Stimulated activated CD4-positive, alpha-beta T cell treated with anti-CD3 and anti-CD28 coated beads, Interleukin-2, amount 100 ng/mL, for 4 hours (primary cell): ENCODE results near the gene CHCHD5.
"Not testable (repeated sequence)": the region's sequence is repeated elsewhere in the genome, so short reads cannot be mapped to it uniquely, and the experiment has no call there.

Experiments
- DNase-seq: peaks from one replicate; pipeline ENCODE4 v3.0.0-alpha.2; 2020; ENCODE audit warnings: low read depth

The CHCHD5 gene, protein sequence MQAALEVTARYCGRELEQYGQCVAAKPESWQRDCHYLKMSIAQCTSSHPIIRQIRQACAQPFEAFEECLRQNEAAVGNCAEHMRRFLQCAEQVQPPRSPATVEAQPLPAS

DNA sequence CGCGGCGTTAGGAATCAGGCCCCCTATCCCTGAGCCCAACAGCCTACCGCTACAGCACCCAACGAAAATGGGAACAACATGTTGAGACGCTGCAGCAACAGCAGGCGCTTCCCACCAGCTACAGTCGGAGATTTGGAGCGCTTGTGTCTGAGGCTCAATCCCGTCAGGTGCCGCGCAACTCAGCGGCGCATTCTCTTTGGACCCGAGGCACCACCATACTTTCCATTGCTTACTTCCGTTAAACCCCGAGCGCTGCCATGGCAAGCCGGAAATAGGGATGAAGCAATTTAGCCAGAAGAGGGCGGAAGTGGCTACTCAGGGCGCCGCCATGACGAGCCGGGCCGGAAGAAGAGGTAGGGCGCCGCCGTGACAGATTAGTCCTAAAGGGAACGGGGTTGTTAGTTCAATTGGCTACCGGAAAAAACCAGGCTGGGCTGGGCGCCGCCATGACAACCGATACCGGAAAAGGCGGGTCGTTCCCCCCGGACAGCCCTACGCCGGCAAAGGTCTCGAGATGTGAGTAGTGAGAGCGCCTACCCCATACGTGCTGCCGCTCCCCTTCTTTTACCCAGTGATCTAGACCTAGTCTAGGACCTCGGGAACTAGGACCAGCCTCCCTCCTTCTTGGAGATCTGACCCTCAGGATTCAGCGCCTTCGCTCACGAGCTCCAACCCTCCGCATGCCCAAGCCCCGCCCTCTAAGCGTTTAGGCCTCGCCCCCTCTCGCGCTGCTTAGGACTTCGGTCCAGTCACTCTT is at the start of gene CHCHD5:
CHCHD5 (plus strand) TSS at position 476 of the 757 bp plus-strand sequence; CDS start at position 515, 39 bp downstream.
- peak; percentile 84 for DNase-seq

DNA sequence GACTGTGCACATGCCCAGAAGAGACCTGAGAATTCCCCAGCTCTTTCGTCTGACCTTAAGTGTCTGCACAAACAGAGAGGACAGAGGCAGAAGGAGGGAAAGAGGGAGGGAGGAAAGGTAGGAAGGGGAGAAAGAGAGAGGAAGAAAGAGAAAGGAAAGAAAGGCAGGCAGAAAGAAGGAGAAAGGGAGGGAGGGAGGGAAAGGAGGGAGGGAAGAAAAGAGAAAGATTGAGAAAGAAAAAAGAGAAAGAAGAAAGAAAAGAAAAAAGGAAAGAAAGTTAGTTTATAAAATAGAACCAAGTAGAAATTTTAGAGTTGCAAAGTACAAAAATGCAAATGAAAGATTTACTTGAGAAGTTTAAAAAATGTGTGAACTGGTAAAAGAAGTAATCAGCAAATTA is 49.6 kb upstream of the CHCHD5 start:
- no peak for DNase-seq

DNA sequence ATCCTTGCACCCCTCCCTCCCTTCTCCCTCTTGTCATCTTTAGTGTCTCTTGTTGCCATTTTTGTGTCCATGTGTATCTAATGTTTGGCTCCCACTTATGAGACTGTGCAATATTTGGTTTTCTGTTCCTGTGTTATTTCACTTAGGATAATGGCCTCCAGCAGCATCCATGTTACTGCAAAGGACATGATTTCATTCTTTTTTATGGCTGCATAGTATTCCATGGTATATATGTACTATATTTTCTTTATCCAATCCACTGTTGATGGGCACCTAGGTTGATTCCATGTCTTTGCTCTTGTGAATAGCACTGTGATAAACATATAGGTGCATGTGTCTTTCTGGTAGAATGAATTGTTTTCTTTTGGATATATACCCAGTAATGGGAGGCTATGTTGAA is 47.7 kb upstream of the CHCHD5 start:
- DNase-seq: not testable (repeated sequence)

DNA sequence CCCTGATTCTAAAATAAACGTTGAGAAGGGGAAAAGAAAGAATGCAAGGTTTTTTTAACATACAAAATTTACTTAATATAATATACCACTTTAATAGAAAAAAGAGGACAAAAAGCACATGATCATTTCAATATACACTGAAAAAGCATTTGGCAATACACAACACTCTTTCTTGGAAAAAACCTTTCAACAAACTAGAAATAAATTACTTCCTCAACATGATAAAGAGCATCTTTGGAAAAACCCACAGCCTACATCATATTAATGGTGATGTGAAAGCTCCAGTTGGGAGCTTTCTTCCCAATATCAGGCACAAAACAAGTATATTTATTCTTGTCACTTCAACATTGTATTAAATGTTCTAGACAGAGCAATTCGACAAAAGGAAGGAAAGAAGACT is 45.1 kb upstream of the CHCHD5 start:
- no peak for DNase-seq

DNA sequence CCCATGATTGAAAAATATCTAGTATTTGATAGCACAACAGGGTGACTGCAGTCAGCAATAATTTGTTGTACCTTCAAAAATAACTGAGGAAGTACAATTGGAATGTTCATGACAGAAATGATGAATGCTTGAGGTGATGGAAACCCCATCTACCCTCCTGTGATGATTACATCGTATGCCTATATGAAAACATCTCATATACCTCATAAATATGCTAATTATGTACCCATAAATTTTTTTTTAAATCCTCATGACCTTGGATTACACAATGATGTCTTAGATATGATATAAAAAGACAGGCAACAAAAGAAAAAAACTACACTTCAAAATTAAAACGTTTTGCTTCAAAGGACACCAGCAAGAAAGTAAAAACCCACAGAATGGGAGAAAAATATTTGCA is 43.5 kb upstream of the CHCHD5 start:
- no peak for DNase-seq

DNA sequence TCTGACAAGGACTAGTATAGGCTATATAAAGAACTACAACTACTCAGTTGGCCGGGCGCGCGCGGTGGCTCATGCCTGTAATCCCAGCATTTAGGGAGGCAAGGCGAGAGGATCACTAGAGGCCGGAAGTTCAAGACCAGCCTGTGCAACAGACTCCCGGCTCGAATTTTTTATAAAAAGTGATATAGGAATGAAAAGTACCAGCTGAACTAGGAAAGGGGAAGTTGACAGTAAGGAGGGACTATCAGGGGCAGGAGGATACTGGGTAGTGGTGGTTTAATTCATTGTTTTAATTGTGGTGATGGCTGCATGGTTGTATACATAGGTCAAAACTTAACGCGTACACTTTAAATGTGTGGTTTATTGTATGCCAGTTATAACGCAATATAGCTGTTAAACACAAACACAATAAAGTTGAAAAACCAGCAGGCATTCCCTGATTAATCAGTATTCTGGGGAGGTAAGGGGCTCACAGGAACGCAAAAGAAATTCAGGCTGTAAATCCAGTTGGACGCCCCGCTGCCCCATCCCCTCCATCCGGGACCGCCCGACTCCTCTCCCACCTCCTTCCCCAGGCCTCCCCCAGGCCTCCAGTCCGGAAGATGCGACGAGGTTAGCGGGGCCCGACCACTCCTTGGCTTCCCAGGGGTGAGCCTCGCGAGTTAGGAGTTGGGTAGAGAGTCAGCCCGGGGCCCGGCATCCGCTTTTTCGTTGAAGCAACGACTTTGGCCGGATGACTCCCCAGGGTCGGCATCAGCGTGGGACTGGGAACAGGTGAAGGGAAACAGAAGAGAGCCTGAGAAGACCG is 42.9 kb upstream of the CHCHD5 start:
- DNase-seq: peak; percentile 55

DNA sequence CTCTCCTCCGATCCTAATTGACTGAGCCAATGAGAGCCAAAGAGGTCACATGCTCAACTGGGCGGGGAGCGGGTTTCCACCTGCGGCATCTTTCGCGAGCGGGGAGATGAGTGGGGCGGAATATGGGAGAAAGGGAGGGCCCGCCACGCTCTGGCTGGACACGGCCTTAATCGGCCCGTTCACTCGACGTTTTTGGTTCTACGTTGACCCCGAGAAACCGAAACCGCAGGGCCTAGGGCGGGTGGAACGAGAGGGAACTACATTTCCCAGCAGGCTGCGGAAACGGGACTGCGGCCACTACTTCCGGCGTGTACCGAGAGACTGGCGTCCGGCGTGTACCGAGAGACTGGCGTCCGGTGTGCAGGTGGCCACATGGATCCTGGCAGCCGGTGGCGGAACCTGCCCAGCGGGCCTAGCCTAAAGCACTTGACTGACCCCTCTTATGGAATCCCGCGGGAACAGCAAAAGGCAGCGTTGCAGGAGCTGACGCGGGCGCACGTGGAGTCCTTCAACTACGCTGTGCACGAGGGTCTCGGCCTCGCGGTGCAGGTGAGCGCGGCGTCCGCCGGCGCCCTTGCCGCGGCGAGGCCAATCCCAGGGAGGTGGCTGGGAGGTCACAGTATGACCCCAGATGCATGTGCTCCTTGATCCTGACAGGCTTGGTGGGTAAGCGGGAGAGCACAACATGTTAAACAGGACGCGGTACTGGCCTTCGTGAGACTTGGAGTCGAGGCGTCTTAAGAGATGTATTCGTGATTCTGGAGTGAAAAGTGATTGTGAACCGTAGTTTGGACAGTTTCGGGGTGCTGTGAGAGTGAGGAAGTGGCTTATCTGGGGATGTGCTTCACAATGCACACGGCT is 42.1 kb upstream of the CHCHD5 start, which contains the start of gene POLR1B:
POLR1B (plus strand) TSS at position 343 of the 861 bp plus-strand sequence; CDS start at position 373, 30 bp downstream.
- peak; percentile 66 for DNase-seq

DNA sequence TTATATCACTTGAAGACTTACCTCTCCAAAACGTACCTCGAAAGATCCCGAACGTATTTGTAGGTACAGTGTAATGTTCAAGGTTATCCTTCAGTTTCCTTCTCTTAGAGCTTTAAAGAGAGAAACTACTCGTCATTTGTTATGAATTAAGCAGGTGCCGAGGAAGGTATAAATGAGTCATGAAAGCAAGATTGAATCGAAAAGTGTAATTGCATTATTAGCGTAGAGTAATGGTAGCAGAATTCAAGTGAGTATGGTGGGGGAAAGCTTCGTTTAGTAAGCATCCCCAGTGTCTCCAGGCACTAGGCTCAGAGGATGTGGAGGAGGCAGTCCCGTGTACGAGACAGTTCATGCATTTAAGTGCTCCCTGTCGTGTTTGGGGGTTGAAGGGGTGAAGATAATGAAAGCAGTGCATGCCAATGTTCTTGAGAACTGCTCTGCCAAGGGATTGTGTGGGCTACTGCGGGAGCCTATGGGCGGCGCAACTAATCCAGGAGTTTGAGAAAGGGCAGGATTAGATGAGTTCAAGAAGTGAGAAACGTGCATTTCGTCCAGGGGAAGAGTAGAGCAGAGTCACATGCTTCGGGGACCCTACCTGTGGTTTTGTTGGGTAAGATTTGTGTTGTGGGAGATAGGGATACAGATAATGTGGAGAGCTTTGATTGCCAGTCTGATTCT is 41.3 kb upstream of the CHCHD5 start:
- DNase-seq: no peak

DNA sequence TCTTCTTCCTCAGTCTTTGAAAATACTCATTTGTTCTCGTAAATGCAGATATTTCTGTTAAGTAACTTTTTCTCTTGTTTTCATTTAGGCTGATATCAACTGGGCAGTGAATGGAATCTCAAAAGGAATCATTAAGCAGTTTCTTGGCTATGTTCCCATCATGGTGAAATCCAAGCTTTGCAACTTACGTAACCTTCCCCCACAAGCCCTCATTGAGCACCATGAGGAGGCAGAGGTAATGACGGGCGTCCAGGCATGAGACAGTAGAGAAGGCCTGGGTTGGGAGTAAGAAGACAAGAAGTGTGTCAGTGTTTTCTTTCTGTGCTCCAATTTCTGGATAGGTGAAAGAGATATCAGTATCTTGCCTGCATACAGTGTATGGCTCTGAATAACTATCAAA is 37.1 kb upstream of the CHCHD5 start:
- no peak for DNase-seq

DNA sequence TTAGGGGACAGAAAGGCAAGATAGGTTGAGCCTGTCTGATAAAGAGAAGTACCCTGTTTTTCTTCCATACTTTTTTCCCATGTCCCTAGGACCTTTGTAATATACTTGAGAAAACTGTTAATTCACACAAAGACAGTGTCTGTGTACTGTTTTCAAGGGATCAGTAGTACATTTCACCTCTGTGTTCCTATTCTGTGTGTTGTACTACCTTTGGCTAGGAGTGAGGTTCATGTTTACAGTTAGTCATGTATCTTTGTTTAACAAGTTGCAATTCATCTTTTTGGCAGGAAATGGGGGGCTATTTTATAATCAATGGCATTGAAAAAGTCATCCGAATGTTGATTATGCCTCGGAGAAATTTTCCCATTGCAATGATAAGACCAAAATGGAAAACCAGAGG is 35.4 kb upstream of the CHCHD5 start:
- DNase-seq: no peak

DNA sequence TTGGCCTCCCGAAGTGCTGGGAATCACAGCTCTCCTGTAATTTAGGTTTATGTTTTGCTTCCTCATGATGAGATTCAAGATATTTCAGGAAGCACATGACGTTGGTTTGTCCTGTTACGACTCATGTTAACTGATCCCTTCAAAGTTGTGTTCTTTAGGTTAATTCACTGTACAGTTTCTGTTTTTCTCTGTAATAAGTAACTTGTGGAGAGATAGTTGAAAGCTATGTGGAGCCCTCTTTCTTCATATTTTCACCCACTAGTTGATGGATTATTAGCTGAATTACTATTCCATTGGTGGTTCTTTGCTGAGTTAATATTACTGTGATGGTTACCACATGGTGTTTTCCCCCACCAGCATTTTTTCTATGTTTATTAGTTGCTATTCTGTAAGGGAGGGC is 18.3 kb upstream of the CHCHD5 start:
- no peak for DNase-seq

DNA sequence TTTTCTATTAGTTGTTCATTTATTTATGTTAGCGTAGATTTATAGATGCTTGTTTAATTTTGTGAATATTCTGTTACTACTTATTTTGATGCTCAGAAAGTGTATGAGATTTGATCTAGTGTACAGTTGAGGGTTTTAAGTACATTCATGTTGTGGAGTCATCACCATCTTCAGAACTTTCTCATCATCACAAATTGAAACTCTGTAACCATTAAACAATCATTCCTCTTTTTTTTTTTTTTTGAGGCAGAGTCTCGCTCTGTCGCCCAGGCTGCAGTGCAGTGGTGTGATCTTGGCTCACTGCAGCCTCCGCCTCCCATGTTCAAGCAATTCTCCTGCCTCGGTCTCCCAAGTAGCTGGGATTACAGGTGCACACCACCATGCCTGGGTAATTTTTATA is 17.9 kb upstream of the CHCHD5 start:
- DNase-seq: not testable (repeated sequence)

DNA sequence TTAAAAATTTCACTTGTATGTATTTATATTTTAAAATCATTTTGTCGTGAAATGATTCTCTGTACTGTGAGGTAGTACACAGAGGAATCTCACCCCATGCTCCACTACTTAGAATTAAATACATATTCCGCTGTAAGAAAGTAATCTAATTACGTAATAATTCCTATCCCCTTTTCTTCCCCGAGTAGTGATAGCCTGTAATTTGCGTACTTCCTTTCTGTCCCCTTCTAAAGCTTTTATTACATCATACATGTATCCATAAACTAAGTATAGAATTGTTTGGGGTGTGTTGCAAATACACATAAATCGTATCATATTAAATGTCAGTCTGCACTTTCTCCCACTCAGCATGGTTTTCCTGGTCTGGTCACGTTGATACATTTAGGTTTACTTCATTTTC is 12.4 kb upstream of the CHCHD5 start:
- DNase-seq: no peak

DNA sequence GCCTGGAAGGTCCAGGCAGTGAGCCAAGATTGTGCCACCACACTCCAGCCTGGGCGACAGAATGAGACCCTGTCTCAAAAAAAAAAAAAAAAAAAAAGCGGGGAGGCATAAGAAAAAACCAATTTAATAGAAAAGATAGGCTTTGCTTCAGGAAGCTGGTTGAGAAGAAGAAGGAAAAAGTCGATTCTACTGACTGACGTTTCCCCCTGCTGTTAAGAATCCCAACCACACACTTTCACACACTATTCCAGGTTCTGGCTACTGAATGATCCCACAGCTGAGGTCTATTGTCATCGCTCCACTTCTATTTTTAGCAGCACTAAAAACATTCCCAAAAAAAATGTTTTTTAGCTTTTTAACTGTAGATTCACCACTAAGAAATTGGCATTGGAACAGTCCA is 6.7 kb upstream of the CHCHD5 start:
- no peak for DNase-seq

DNA sequence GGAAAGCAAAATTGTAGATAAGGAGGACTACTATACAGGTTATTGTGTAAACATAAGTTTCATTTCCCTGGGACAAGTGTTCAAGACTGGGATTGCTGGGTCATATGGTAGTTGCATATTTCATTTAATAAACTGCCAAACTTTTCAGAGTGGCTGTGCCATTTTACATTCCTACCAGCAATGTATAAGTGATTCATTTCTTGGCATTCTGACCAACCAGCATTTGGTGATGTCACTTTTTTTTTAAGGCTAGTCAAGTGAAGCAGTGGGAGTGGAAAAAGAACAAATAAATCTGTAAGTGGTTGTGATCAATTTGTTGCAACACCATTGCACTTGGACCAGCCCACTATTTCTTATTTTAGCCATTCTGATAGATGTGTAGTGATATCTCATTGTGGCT is 5.2 kb upstream of the CHCHD5 start:
- DNase-seq: no peak

DNA sequence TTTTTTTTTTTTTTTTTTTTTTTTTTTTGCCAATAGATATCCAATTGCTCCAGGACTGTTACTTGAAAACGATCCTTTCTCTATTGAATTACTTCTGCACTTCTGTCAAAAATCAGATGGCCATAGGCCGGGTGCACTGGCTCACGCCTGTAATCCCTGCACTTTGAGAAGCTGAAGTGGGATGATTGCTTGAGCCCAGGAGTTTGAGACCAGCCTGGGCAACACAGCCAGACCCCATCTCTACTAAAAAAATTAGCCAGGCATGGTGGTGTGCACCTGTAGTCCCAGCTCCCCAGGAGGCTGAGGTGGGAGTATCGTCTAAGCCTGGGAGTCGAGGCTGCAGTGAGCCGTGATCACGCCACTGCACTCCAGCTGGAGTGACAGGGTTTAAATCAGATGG is 4.3 kb upstream of the CHCHD5 start:
- DNase-seq: no peak

DNA sequence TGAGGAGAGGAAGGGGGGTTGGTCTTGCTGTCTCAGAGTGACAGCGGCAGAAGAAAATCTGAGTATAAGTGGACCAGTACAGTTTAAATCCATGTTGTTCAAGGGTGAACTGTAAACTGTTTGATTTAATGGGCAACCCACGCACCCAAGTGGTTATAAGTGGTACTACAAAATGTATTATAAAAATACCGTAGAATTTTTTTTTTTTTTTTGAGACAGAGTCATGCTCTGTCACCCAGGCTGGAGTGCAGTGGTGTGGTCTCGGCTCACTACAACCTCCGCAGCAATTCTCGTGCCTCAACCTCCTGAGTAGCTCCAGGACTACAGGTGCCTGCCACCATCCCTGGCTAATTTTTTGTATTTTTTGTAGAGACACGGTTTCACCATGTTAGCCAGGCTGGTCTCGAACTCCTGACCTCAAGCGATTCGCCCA is 2.1 kb upstream of the CHCHD5 start:
- DNase-seq: peak; percentile 24

DNA sequence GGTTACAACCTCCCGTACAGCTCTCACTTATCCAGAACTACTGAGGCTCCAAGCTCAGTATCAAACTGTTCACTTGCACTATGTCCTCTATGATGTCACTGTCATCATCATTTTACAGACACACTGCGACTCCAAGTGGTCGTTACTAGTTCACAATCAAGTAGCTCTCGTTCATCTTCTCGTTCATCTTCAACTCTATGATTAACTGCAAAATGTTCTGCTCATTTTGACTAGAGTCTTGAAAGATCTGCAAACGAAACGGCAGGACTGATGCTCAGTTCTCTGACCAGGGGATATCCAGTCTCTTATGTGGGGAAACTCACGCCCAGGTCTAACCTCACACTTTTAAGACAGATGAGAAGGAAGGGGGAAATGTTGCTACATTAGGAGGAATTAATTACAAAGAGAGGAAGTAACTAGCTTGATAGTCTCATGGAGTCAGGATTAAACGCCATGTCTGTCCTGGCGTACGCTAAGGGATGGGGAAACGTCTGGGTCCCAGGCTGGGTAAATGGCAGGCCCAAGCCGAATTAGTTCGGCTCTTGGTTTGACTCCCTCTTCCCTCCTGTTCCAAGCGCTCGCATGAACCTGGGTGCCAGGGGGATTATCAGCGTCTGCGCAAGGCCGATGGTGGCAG is 794 bp upstream of the CHCHD5 start:
- no peak for DNase-seq

DNA sequence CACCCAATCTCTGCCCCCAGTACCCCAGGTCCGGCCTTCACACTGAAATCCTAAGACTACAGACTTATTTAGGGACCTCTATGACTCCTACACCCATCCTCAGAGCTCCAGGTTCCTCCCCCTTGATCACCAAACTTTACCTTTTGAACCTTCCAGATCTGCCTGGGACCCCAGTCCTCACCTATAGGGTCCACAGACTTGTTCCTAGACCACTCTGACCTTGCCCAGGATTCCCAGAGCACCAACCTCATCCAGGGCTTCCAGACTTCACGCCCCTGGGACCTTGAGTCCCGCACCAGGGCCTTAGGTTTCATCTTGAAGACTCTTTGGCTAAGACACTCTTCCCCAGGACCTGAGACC is 462 bp downstream of the CHCHD5 start:
- DNase-seq: no peak

DNA sequence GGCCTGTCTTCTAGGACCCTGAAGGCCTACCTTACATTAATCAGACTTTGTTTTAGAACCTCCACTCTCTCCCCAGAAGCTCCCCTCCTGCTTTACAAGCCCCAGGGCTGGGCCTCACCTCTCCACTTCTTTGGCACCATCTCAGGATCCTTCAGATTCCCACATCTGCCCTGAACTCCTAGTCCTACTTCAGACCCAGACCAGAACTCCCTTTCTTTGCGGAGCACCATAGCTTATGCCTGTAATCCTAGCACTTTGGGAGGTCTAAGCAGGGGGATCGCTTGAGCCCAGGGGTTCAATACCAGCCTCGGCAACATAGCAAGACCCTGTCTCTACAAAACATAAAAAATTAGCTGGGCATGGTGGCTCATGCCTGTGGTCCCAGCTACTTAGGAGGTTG is 991 bp downstream of the CHCHD5 start:
- no peak for DNase-seq

DNA sequence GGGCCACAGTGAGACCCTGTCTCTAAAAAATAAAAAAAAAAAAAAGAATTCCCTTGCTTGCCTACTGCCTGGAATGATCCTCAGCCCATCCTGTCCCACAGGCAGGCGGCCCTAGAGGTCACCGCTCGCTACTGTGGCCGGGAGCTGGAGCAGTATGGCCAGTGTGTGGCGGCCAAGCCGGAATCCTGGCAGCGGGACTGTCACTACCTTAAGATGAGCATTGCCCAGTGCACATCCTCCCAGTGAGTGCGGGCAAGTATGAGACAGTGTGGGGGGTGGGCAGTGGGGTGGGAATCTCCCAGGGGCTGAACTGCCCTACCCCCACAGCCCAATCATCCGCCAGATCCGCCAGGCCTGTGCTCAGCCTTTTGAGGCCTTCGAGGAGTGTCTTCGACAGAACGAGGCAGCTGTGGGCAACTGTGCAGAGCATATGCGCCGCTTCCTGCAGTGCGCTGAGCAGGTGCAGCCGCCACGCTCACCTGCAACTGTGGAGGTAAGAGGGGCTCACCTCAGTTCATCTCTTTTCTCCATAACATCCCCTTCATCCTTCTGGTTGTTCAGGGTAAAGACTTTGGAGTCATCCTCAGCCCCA is 1.6 kb downstream of the CHCHD5 start:
- no peak for DNase-seq
